NCI-H345 treated with DMSO at 0.1 percent for 48 hours (cell line): ENCODE measurements around the gene GATA5.
"Not testable (repeated sequence)": the region's sequence is repeated elsewhere in the genome, so short reads cannot be mapped to it uniquely, and the experiment has no call there.

Source experiments
- DNase-seq: peaks from one replicate; lab custom pipeline; 2025; ENCODE audit not compliant: unreplicated experiment; lab: John Stamatoyannopoulos, UW

The GATA5 gene

DNA sequence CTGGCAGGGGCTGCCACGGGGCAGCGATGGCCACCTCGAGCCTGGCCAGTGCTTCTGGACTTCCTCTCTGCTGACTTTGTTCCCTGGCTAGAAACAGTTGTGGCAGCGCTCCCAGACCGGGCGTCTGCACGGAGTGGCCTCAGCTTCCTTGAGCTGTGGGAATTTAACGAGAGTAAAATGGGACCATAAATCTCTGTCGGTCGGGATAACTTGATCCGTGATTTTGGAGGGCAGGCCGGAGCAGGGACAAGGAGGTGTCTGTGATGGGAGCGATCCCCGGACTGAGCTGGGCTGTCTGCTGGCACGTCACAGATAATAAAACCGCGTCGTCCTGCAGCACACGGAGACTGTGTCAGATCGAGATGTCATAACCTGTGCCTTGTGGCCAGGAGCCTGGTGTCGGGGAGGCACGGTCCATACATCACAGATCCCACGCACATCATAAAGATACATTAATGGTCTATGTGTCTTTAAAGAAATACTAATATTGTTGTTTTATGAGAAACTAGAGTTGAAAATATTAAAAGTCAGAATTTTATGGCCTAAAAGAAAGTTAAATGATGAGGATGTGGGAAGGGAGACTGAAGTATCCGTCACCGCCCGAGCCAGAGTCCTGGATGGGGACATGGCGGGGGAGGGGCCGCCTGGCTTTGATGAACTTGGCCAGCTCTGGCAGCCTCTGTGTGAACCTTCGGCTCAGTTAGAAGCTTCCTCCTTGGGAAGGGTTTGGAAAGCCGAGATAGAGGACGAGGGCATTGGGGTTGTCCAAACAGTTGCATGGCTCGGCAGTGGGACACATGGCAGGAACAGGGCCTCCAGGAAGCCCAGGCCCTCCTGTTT, 41.9 kb downstream of the GATA5 start:
- DNase-seq: no peak

DNA sequence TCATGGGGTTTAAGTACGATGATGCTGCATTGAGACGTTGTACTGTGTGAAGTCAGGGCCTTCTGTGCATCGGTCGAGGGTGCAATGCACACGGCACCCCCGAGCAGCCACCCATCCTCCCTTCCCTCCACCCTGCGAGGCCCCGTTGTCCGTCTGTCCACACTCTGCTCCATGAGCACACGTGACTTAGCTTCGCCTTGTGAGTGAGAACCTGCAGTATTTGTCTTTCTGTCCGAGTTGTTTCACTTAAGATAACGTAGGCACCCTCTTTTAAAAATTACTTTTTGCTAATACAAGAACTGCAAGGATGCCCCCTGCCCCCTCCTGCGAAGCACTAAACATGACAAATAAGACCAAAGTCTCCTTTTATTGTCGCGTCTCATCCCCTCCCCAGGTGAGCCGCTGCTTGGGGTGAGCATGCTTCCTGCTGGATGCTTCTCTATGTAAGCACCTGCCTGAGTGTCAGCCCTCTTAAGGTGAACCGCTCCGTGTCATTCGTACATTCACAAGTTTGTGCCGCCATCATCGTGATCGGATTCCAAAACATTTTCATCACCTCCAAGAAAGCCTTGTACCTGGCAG, 44.8 kb downstream of the GATA5 start:
- no peak for DNase-seq

DNA sequence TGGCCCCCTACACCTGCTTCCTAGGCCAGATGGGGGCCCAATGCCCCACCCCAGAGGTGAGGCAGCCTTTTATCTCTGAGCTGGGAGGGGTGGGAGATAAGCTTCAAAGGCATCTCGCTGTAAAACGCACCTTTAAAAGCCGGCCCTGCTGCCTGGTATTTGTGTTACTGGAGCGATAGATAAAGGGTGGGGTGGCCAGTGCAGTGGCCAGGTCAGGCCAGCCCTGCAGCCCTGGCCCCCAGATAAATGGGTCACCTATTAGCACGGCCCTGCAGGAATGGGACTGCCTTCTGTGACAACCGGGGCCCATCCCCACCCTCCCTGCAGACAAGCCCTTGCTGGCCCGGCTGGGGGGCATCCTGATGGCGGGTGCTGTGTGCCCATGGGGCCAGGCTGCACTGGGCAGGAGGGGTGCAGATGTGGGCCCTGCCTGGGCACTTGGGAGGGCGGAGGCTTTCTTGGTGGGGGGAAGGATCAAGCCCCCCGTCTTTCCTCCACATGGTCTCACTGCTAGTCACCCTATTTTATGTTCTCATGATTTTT, 45.4 kb downstream of the GATA5 start:
- no peak for DNase-seq

- no peak for DNase-seq
Measured at GRCh38 chr20:62429455-62430310, 46.1 kb downstream of the GATA5 start.

DNA sequence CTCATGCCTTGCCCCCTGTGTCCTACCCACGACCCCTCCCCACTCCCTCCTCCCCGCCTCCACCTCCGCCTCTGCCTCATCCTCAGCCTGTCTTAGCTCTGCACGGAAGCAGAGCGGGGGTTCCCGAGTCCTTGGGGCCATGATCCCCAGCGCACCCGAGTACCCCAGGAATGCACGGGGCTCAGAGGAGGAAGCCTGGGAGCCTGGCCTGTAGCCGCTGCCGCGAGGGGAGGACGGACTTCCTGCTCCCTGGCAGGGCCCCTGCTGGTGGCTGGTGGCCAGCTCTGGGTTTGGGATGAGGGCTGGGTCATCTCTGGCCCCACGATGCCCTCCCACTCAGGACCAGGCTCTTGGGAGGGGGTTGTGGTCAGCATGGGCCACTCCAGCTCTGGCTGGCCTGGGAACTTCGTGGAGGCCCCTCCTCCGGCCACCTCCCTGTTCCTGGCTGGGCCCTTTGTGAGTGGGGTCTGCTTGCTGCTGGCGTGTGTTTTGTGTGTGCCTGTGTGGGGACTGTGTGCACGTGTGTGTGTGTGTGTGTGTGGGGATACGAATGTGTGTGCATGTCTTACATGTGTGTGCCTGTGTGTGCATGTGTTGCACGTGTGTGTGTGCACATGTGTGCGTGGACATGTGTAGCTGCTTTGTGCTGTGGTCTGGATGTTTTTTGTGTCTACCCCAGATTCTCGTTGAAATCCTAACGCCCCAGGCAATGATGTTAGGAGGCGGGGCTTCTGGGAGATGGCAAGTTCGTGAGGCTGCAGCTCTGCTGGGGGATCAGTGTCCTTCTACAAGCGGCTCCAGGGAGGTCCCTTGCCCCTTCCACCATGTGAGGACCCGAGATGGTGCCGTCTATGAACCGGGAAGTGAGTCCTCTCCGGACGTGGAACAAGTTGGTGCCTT, 47.1 kb downstream of the GATA5 start:
- DNase-seq: no peak

DNA sequence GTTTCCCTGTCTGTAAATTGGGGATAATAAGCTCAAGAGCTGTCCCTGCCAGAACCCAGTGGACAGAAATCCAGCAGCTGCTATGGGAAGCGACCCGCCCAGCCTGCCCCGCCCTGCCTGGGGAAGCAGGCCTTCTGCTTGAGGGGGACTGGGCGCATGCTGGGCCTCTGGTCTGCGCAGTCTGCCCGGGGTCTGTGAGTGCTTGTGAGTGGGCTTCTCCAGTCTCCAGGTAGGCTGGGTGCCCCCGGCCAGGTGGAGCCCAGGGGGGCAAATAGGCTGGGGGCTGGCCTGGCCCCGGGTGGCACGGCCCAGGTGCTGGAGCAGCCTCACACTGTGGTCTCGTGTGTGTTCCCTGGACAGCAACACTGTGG, 47.8 kb downstream of the GATA5 start:
- no peak for DNase-seq

GRCh38 chr20:62427172-62428001, 48.4 kb downstream of the GATA5 start, which contains the start of gene RBBP8NL:
Gene RBBP8NL (minus strand): TSS chr20:62427539. CDS start chr20:62419647, 7,892 bp downstream.
- DNase-seq: peak; percentile 47

- DNase-seq: no peak
Measured at GRCh38 chr20:62426699-62427131, 49.1 kb downstream of the GATA5 start.

DNA sequence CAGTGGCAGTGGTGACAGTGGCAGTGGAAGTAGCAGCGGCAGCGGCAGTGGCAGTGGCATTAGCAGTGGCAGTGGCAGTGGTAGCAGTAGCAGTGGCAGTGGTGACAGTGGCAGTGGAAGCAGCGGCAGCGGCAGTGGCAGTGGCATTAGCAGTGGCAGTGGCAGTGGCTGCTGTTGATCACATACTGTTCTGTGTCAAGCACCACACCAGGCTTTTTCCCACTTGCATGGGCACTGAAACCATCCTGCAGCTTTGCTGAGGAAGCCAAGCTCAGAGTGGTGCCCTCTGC, 49.8 kb downstream of the GATA5 start:
- not testable (repeated sequence) for DNase-seq

DNA sequence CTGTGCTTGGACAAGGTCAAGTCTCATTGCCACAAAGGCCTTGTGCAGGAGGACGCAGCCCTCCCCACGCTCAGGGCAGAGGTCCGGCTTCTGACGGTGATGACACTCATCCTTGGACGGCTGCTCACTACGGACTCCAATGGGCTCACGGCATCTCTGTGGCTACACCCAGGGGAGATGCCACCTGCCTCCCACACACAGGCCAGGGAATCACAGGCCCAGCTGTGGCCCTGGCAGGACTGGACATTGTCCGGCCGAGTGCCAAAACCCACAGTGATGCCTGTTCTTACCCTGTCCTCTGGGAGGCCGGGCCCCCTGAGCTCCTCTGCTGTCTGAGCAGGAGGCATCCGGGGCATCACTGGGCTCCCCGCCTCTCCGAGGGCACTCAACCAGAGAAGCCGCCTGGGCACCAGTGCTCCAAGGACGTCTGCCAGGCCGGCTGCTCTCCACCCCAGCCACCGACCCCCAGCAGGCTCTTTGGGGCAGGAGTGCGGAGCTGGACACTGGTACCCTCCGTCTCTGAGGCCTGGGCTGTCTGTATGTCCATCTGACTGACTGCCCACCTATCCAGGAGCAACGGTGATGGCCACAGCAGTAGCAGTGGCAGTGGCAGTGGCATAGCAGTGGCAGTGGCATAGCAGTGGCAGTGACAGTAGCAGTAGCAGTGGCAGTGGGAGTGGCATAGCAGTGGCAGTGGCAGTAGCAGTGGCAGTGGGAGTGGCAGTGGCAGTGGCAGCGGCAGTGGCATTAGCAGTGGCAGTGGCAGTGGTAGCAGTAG, 50.3 kb downstream of the GATA5 start:
- DNase-seq: no peak

- DNase-seq: no peak
Measured at GRCh38 chr20:62424249-62425107, 51.3 kb downstream of the GATA5 start.

DNA sequence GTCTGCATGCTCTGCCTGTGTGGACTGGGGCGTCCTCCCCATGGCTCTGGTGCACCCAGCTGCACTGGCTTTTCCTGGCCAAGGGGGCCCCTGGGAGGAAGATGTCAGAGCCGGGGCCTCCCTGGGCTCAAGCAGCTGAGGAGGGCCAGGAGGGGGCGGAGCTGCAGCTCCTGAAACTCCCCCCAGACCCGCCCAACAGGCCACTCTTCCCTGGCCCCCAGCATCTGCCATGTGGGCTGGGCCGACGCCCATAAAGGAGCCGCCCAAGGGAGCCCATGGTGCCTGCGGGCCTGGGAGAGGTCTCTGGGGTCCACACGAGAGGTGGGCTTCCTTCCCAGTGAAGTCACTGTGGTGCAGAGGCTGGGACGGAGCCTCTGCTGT, 52.5 kb downstream of the GATA5 start:
- DNase-seq: no peak

DNA sequence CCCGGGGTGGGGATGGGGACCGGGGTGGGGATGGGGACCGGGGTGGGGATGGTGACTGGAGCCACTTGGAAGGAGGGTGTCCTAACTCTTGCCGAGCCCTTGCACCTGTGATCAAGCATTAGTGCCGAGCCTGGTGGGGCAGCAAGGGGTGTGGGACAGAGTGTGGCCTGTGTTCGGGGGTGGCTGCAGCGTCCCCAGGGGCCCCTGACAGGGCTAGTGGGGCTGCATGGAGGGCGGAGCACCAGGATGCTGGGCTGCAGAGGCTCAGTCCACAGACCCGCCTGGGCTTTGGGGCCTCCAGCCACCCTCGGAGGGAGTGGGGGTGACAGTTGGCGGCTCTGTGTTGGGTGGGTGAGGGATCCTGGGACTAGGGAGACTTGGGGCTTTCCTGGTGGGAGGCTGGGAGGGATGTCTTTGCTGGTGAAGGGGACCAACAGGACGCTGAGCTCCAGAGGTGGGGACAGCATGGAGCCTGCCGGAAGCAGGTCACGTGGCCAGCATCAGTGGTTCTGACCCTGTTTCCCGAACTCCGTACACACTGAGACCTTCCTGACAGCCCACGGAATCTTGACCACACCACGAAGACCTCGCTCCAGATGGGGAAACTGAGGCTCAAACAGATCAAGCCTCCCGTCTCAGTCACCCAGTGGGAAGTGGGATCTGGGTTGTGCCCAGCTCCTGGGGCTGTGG, 53.0 kb downstream of the GATA5 start:
- no peak for DNase-seq

DNA sequence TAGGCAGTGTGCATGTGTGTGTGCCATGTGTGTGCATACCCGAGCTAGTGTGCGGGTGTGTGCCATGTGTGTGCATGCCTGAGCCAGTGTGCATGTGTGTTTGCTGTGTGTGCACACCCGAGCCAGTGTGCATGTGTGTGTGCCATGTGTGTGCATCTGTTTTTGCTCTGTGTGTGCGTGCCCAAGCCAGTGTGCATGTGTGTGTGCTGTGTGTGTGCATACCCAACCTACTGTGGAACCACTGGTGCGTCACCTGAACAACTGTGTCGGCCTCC, 54.1 kb downstream of the GATA5 start:
- no peak for DNase-seq

DNA sequence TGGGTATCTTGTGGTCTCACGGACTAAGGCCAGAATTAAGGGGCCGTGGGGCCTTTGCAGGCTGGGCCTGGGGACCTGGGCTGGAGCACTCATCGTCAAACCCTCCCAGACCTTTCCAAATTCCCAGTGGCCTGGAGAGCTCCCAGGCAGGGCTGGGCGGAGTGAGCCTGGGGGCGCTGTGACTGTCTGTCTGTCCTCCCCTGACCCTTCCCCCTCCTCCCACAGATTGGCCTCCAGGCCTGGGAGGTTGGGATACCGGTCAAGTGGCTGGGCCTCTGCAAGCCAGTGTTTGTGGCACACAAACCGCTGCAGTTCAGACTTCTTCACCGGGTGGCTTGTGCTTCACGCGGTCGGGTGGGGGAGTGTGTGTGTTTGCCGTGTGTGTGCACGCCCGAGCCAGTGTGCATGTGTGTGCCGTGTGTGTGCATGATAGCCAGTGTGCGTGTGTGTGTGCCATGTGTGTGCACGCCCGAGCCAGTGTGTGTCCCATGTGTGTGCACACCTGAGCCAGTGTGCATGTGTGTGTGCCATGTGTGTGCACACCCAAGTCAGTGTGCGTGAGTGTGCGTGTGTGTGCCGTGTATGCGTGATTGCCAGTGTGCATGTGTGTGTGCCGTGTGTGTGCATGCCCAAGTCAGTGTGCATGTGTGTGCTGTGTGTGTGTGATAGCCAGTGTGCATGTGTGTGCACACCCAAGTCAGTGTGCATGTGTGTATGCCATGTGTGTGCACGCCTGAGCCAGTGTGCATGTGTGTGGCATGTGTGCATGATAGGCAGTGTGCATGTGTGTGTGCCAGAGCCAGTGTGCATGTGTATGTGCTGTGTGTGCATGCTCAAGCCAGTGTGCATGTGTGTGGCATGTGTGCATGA, 54.7 kb downstream of the GATA5 start:
- no peak for DNase-seq

DNA sequence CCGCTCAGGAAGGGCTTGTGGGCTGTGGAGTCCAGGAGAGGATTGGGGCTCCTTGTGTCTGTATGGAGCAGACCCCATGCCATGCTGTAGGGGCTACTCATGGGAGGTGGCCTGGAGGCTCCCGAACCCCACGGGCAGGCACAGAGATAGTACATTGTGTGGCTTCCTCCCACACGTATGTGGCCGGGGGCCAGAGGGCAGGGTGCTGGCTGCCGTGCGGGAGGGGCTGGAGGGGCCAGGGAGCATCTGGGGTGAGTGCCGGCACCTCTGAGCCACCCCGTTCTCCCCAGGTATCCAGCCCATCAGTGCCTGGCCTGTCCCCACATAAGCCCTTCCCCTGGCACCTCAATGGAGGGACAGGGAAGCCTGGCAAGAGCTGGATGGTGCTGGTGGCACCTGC, 56.0 kb downstream of the GATA5 start:
- DNase-seq: no peak
